AG08396 (cell line): ENCODE measurements around the gene MAGI2.
A peak's percentile ranks its signal among the peaks of the same experiment; 100 is the strongest.

Source experiments
- DNase-seq: peaks from one replicate; pipeline ENCODE4 v3.0.0; 2012; ENCODE audit warnings: low spot score, mixed read lengths

MAGI2 gene

DNA sequence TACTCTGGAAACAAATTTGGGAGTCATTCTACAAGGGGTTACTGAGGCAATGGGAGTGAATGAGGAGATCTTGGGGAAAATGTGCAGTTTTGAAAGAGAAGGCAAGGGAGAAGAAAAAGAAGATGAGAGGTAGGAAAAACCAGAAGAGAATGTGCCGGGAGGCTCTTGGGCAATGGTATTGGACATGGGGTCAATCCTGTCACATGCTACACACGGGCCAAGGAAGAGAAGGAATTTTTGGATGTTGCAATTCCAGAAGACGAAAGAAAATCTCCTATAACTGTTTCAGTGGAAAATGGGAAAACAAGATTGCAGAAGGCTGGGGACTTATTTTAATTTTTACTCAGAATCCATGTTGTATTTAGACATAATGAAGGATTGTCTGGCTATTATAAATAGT lies 1039.9 kb downstream of the MAGI2 start:
- no peak for DNase-seq

GRCh38 chr7:78412216-78412858 lies 1041.1 kb downstream of the MAGI2 start:
- no peak for DNase-seq

DNA sequence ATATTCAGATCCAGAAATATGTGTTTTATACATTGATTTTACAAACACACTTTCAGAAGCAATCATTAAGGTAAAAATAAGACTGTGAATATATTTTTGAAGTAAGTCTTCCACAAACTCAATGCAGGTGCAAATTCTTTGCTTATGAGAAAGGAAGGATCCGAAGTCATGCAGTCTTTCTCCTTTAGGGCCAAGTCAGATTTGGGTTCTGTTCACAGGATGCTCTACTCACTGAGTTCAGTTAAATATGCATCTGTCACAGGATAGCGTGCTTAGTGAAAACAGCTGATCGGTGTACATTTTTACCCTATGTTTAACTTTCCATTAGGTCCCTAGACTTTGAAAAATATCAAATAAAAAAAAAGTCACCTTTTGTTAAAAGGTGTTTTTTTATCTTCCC lies 1046.4 kb downstream of the MAGI2 start:
- DNase-seq: no peak

- DNase-seq: no peak
Measured at GRCh38 chr7:78406531-78406930, 1046.9 kb downstream of the MAGI2 start.

DNA sequence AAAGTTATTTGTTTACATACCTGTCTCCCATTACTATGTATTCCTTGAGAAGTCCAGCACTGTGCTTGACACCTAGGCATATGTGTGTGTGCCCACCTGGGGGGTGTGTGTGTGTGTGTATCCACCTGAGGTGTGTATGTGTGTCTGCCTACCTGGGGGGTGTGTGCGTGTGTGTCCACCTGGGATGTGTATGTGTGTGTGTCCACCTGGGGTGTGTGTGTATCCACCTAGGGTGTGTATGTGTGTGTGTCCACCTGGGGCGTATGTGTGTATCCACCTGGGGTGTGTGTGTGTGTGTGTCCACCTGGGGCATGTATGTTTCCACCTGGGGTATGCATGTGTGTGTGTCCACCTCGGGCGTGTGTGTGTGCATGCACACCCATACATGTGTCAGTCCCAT lies 1051.4 kb downstream of the MAGI2 start:
- no peak for DNase-seq

- no peak for DNase-seq
Measured at GRCh38 chr7:78400038-78400437, 1053.4 kb downstream of the MAGI2 start.

DNA sequence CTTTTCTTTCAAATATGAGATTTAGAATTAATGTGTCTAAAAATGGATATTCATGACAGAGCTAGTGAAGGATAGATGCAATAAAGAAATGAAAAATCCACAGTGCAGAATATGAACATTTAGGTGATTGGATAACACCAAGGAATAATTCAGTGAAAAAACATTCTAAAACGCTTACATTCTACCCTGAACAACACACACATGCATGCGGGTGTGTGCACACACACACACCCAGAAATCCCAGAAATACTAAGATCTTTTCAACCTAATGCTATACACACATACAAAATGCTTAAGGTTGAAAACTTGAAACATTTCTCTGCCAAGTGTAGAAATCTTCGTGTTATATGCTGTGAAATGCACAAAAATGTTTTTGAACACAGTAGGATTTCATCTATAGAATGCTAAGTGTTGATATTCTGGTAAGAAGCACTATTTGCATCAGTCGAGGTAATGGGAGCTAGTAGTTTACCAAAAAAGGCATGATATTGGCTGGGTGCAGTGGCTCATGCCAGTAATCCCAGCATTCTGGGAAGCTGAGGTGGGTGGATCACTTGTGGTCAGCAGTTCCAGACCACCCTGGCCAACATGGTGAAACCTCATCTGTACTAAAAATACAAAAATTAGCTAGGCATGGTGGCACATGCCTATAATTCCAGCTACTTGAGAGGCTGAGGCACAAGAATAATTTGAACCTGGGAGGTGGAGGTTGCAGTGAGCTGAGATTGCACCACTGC lies 1054.3 kb downstream of the MAGI2 start:
- DNase-seq: no peak

DNA sequence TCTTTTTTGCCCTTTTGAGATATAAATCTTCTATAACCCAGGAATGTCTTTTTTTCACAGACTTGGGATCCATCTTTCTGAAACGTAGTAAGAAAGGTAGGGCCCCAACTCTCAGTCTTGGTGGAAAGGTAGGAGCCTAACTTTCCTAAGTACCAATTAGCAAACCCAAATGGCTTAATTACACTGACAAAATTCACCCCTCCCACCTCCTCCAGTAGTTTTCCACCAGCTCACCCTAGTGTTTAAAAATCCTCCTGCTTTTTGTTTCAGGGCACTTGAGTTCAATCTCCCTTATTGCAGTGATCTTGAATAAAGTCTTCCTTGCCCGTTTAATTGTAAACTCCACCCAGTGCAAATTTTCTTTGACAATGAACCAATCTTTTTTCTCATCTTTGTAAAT lies 1054.9 kb downstream of the MAGI2 start:
- DNase-seq: no peak

GRCh38 chr7:78398081-78398480 lies 1055.4 kb downstream of the MAGI2 start:
- DNase-seq: no peak

DNA sequence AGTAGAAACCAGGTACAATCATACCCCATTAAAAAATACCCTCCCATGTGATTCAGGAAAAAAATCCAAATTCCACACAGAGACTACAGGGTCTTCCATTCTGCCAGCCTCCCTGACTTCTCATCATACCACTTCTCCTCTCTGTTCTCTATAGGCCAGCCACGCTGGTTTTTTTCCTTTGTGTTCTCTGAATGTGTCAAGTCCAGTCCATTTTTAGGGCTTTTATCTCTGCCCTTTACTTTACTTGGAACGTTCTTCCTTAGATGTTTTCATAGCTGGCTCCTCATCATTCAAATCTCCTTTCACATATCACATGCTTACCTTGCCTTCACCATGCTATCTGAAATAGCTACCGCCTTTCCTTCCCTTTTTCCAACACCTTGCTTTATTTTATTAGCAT lies 1057.3 kb downstream of the MAGI2 start:
- DNase-seq: no peak

DNA sequence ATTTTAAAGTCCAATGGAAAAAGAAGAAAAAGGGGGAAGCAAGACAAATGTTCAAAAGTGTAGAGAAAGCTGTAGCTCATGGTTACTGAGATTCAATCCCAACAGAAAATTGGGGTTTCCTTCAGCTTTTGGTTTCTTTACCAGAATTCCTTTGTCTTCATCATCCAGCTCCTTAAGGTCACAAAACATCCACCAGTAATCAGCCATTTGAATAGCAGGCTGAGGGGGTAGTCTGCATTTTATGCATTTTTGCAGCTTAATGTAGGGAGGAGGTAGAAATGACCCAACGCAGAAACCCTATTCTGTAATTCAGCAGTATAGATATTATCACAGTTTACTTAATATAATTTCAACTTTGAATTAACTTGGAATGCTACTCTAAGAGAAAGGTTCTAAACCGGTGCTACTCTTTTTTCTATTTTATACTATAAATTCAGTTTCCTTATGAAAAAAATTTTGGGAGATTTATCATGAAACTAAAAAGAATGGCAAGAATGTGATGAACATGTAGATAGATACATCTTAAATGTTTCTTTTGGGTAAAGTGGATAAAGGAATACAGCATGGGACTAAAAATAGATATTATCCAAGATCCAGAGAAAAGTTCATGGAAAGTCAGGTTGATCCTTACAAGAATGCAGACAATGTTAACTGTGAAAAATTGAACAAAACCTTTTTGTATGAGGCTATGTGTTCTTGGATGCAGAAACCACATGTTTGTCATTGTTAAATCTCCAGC lies 1058.0 kb downstream of the MAGI2 start:
- no peak for DNase-seq

- DNase-seq: no peak
Measured at GRCh38 chr7:78389022-78389421, 1064.4 kb downstream of the MAGI2 start.

- no peak for DNase-seq
Measured at GRCh38 chr7:78386520-78386919, 1066.9 kb downstream of the MAGI2 start.

DNA sequence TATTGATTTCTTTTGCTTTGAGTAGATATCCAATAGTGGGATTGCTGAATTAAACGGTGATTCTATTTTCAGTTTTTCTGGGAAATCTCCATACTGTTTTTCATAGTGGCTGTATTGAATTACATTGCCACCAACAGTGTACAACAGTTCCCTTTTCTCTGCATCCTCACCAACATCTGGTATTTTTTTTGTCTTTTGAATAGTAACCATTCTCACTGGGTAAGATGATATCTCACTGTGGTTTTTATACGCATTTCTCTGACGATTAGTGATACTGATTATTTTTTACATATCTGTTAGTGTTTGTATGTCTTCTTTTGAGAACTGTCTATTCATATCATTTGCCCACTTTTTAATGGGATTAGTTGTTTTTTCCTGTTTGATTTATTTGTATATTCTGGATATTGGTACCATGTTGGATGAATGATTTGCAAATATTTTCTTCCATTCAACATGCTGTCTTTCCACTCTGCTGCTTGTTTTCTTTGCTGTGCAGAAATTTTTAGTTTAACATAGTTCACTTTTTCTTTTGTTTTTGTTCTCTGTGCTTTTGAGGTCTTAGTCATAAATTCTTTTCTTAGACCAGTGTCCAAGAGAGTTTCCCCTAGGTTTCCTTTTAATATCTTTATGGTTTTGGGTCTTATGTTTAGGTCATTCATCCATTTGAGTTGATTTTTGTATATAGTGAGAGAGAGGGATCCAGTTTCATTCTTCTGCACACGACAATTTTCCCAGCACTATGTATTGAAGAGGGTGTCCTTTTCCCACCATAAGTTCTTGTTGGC lies 1070.2 kb downstream of the MAGI2 start:
- DNase-seq: no peak

- peak; percentile 15 for DNase-seq
Measured at GRCh38 chr7:78379148-78379547, 1074.3 kb downstream of the MAGI2 start.

DNA sequence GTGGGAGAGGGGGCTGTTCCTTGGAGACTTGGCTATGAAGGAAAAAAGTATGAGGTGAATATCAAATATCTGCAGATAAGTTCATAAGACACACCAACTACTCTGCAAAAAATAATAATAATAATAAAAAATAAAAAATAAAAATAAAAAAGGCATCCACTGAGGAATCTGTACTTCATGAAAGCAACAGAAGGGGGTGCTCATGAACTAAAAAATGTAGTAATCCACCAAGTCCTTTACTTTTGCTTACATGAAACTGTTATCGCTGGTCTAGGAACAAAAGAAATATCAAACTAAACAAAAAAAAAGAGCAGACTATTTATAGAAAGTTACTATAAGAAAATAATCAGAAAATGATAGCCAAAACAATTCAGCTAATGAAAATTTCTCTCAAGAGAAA lies 1075.9 kb downstream of the MAGI2 start:
- no peak for DNase-seq

DNA sequence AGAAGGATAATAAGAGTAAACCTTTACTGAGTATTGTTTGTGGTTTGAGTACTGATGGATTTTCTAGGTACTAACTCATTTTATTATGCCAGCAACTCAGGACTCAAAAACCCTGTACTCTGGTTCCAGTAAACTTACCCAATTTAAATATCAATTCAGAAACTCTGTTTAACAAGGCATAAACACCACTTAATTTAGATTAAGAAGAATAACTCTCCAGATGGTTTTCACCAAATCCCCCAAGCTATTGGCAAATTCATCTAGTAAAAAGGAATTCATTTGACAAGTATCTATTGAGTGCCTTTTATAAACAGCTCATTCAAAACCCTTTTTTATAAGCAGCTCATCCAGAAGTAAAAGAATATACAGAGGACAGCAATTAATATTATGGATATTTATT lies 1082.5 kb downstream of the MAGI2 start:
- no peak for DNase-seq

GRCh38 chr7:78368771-78369170 lies 1084.7 kb downstream of the MAGI2 start:
- DNase-seq: peak; percentile 6

DNA sequence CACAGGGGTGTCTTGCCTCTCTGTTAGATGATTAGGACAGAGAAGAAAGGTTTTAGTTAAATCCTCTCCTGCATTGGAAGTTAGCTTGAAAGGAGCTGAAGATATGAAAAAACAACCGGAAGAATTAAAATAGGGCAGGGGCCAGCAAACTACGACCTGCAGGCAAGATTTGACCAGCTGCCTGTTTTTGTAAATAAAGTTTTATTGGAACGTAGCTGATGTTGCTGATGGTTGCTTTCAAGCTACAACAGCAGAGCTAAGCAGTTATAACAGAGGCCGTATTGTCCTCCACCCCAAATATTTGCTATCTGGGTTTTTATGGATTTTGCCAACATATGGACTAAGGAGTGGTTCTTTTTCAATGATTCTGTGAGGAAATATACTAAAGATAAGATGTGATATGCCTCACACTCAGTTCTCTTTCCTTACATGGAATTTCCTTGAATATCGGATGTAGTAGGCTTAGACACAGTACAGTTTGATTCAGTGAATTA lies 1086.1 kb downstream of the MAGI2 start:
- DNase-seq: no peak

DNA sequence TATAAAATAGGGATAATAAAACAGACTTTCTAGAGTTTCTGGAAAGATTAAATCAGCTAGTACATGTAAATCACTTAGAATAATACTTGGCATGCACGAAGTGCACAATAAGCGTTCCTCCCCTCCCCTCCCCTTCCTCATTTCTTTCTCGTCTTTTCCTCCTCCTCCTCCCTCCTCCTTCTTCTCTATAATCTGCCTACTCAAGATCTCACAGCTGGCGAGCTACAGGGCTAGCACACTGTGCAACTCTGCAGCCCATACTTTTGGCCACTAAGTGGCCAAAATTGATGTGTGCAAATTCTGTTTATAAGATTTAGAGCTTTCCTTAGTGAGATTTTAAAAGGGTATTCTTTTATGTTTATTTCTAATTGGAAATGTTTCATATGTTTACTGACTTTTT lies 1089.6 kb downstream of the MAGI2 start:
- DNase-seq: no peak

GRCh38 chr7:78359836-78360235 lies 1093.6 kb downstream of the MAGI2 start:
- DNase-seq: no peak

- no peak for DNase-seq
Measured at GRCh38 chr7:78357709-78358108, 1095.8 kb downstream of the MAGI2 start.
